ENCODE results near the gene VWA3B. TPM values are rescaled to one million over a fixed set of nuclear protein-coding genes. Genes with fewer than 3 reads are reported as not detected.

VWA3B gene
- total RNA-seq, 4 donors from 2014 or later = not detected

DNA sequence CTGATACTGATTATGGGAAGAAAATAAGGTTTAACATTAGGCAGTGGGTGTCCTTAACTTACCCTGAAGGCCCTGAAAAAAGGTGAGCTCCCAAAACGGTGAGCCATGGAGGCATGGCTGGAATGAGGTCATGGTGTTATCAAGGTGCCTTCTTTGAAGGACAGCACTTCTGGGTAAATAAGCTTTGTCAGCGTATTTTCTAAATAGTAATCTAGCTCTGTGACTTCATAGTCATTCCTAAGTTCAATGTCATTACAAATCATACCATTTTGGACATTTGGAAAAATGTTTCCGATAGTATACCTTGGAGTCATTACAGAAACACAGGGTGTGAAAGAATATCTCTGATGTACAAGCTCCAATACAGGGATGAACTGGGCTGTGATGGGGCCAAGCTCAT is 224.1 kb downstream of the VWA3B start:
- TF ChIP-seq, protein P1, sequence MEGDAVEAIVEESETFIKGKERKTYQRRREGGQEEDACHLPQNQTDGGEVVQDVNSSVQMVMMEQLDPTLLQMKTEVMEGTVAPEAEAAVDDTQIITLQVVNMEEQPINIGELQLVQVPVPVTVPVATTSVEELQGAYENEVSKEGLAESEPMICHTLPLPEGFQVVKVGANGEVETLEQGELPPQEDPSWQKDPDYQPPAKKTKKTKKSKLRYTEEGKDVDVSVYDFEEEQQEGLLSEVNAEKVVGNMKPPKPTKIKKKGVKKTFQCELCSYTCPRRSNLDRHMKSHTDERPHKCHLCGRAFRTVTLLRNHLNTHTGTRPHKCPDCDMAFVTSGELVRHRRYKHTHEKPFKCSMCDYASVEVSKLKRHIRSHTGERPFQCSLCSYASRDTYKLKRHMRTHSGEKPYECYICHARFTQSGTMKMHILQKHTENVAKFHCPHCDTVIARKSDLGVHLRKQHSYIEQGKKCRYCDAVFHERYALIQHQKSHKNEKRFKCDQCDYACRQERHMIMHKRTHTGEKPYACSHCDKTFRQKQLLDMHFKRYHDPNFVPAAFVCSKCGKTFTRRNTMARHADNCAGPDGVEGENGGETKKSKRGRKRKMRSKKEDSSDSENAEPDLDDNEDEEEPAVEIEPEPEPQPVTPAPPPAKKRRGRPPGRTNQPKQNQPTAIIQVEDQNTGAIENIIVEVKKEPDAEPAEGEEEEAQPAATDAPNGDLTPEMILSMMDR (IDR thresholded peaks at IDR 0.05) = no peak
- H3K27me3 ChIP-seq = peaks cover 0 to 8% (median 0%) of the 10 kb centered on the region in 4 donors

DNA sequence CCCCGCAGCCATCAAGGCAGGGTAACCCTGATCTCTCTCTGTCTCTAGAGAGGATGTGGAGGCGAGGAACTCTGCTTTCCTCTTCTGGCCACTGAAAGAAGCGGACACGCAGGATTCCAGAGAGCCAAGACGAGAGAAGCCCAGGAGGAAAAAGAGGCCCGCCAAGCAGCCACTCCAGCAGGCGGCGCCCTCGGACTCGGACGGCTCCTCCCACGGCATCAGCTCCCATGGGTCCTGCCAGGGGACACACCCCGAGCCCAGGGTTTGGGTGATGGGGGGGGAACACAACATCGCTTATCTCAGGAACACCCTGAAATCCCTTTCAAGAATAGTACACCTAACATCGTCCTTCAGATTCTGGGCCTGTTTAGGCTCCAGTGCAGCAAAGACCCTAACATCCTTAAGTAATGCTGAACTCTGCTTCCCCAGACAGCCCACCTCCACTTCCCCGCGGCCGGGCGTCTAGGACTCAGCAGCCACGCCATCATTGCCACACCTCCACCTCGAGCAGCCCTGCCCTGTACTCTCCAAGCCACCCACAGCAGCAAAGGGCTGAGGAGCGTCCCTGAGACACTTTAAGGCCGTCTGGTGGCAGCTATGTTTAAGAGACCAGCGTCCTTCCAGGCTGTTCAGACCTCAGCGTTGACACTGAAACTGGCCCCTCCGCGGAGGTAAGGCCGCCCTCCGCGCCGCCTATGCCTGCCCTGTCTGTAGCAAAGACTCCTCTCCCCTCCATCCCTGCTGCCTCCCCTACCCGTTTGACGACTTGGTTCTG is 225.0 kb downstream of the VWA3B start:
- H3K27me3 ChIP-seq = peaks cover 0 to 7% (median 0%) of the 10 kb centered on the region in 4 donors
- H3K36me3 ChIP-seq = no peaks in the 10 kb centered on the region
- no peak overlapping the region for H3K4me3 ChIP-seq
- 61 to 88% methylated on average over 16 to 31 of the region's 33 CpGs for WGBS, 2 donors
- no peak for DNase-seq
- intact Hi-C loops (cut with DNase I) = no loop called here
- no peaks in the 10 kb centered on the region for H3K9me3 ChIP-seq
- TF ChIP-seq, protein P1 (IDR thresholded peaks at IDR 0.05) = no peak
- TF ChIP-seq POLR2A (IDR thresholded peaks at IDR 0.05) = no peak
- peaks cover 0 to 10% (median 4%) of the 10 kb centered on the region in 3 donors for H3K4me1 ChIP-seq
- H3K27ac ChIP-seq = no peak overlapping the region

More for the DNA sequence above, 224.1 kb downstream of the VWA3B start:
- WGBS, 2 donors = 74 to 77% methylated on average over 3 of the region's 3 CpGs
- no peaks in the 10 kb centered on the region for H3K36me3 ChIP-seq
- no peak overlapping the region for H3K4me3 ChIP-seq
- intact Hi-C loops (cut with DNase I) = no loop called here
- peaks cover 0 to 10% (median 4%) of the 10 kb centered on the region in 3 donors for H3K4me1 ChIP-seq
- DNase-seq = no peak
- no peak overlapping the region for H3K27ac ChIP-seq
- no peaks in the 10 kb centered on the region for H3K9me3 ChIP-seq

DNA sequence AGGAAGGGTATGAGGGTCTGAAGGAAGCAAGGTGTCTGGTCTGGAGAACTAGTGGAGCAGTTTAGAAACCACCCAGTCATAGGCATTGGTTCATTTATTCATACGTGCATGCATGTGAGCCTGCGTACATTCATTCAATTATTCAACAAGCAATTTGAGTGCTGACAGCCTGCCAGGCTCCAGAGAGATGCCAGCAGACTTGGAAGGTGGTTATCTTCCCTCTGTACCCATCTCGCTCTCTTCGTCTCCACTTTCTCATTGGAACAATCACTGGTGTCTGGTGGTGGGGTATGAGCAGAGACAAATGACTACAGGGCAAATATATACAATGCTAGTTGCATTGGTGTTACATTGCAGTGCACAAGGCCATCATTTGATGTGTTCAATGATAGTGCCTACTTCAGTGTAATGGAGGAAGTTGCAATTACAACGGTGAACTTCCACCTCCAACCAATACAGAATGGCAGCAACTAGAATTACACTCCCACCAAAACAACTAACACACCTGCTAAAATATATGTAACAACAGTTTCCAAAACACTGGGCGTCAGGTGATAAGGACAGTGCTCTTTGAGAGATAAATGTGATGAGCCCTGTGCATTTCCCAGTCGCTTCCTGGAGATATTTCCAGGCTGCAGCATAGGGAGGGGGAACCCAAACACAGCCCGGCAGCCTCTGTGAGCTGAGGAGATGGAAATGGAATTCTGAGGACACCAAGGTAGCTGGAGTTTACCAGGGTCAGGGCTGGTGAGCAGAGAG is 226.7 kb downstream of the VWA3B start:
- intact Hi-C loops (cut with DNase I) = no loop called here
- Histone ChIP-seq H3K4me3 (no peak overlapping the region), H3K4me1 (no peaks in the 10 kb centered on the region), H3K9me3 (no peaks in the 10 kb centered on the region), H3K27ac (no peak overlapping the region), H3K36me3 (no peaks in the 10 kb centered on the region), H3K27me3 (peaks cover 0 to 7% (median 0%) of the 10 kb centered on the region in 4 donors)
- WGBS, 2 donors = 85 to 87% methylated on average over 8 of the region's 8 CpGs
- DNase-seq = no peak
- TF ChIP-seq, protein P1 (IDR thresholded peaks at IDR 0.05) = no peak
- TF ChIP-seq POLR2A (IDR thresholded peaks at IDR 0.05) = no peak

DNA sequence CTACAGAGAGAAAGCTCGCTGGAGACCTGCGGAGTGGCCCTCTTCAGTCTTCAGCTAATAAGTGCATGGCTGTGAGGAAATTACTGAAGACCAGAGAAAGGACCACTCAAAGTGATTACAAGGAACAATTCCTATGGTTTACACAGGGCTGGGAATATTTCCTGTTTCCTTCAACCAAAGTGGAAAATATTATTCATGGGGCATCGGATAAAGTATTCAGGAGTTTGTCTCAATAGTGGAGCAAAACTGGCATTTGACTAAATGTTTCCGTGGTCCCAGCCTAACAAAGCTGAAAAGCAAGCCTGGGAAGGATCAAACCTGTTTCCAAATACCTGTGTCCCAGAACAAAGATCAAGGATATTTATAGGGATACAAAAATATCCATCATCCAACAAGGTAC is 227.3 kb downstream of the VWA3B start:
- 58 to 75% methylated on average over 4 of the region's 4 CpGs for WGBS, 2 donors
- no peak overlapping the region for H3K4me3 ChIP-seq

More for the DNA sequence above, 227.3 kb downstream of the VWA3B start:
- Histone ChIP-seq H3K27me3 (peaks cover 0 to 7% (median 0%) of the 10 kb centered on the region in 4 donors), H3K4me1 (no peaks in the 10 kb centered on the region), H3K36me3 (no peaks in the 10 kb centered on the region), H3K27ac (no peak overlapping the region), H3K9me3 (no peaks in the 10 kb centered on the region)
- intact Hi-C loops (cut with DNase I) = no loop called here
- DNase-seq = no peak
- TF ChIP-seq, protein P1 (IDR thresholded peaks at IDR 0.05) = no peak
- no peak for TF ChIP-seq POLR2A (IDR thresholded peaks at IDR 0.05)

Data from esophagus squamous epithelium (tissue), 5 donors.